ENCODE measurements around the gene TM9SF1.
A peak's percentile ranks its signal among the peaks of the same experiment; 100 is the strongest.
"Not testable (repeated sequence)": the region's sequence is repeated elsewhere in the genome, so short reads cannot be mapped to it uniquely, and the experiment has no call there.

The TM9SF1 gene

DNA sequence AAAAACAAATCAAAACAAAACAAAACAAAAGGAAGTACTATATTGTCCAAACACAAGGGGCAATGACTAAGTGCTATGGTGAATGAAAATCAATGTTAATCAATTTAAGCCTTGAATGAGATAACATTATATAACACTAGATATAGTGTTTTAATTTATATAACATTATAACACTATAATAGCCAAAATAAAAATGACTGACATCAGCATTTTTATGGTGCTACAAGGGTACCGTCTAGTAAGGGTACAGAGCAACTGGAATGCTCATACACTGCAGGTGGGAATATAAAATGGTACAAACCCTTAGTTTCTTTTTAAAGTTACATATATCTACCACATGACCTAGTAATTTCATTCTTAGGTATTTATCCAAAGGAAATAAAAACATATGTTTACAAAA is 31.2 kb upstream of the TM9SF1 start:
- no peak for DNase-seq

DNA sequence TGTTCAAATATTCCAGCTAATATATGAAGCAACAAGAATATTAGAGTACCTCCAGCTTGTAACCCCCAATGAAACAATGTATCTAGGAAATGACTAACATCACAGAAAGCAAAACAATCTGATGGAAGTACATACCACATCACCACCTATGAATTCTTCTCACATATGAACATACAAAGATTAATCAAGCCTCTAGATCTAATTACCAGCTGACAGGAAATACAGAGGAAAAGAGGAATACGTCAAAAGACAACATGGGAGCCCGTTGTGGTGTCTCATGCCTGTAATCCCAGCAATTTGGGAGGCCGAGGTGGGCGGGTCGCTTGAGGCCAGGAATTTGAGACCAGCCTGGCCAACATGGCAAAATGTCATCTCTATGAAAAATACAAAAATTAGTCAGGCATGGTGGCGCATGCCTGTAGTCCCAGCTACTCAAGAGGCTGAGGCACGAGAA is 29.4 kb upstream of the TM9SF1 start:
- peak; percentile 83 for DNase-seq

DNA sequence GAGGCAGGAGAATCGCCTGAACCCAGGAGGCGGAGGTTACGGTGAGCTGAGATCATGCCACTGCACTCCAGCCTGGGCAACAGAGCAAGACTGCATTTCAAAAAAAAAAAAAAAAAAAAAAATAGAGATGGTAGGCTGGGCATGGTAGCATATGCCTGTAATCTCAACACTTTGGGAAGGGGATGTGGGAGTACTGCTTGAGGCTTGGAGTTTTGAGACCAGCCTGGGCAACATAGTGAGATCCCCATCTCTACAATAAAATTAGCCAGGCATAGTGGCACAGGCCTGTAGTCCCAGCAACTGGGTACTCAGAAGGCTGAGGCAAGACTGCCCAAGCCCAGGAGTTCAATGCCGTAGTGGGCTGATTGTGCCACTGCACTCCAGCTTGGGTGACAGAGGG is 27.7 kb upstream of the TM9SF1 start:
- DNase-seq, result not testable (repeated sequence)

DNA sequence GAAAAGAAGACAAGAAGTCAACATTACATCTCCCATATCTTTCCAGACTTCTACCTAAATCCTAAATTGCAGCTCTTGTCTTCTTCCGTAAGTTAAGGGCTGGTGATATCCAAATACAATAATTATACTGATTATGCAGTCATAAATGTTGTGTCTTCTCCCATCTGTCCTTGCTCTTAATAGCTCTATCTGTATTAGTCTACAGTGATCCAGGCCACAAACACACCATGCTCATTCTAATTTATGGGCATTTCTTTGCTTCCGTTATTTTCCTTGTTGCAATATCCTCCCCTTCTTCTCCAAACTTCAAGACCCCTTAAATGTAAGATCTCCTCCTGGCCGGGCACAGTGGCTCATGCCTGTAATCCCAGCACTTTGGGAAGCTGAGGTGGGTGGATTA is 24.3 kb upstream of the TM9SF1 start:
- no peak for DNase-seq

DNA sequence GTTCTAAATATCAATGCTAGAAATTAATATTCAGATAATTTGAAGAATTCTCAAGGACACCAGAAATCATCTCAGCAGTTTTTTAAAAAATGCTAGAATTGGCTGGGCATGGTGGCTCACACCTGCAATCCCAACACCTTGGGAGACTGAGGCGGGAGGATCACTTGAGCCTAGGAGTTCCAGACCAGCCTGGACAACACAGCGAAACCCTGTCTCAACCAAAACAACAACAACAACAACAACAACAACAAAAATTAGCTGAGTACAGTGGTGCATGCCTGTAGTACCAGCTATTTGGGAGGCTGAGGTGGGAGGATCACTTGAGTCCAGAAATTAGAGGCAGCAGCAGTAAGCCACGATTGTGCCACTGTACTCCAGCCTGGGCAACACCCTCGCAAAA is 23.8 kb upstream of the TM9SF1 start:
- no peak for DNase-seq

DNA sequence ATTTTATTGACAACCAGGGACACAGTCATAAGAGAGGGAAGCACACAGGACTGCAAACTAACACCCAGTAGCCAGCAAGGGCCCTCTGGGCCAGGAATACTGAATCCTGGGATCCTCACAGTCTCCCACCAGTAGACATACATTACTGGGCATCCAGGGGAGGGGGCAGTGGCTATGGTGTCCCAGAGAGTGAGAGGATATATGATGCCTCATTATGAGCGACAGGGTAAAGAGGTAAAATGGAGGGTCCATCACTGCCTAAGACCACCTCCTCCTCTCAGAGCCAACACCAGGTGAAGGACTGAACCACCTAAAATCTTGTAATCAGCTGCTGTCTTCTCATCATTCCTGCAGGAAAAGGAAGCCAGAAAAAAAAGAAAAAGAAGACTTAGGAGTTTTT is 21.6 kb upstream of the TM9SF1 start:
- not testable (repeated sequence) for DNase-seq

DNA sequence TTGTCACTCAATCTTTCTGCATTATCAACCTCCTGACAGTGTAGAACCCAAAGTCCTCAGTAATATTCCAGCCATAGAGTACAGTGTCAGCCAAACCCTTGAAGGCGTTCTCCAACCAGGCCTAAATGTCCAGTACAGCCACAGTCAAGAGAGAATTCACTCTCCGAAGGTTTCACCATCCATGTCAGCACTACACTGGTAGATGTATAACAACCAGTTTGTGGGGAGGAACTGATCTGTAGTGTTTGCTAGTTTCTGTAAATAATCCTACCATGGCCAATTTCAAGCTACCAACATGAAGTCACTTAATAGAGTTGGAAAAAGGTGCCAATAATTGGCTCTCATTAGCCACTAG is 21.1 kb upstream of the TM9SF1 start:
- no peak for DNase-seq

DNA sequence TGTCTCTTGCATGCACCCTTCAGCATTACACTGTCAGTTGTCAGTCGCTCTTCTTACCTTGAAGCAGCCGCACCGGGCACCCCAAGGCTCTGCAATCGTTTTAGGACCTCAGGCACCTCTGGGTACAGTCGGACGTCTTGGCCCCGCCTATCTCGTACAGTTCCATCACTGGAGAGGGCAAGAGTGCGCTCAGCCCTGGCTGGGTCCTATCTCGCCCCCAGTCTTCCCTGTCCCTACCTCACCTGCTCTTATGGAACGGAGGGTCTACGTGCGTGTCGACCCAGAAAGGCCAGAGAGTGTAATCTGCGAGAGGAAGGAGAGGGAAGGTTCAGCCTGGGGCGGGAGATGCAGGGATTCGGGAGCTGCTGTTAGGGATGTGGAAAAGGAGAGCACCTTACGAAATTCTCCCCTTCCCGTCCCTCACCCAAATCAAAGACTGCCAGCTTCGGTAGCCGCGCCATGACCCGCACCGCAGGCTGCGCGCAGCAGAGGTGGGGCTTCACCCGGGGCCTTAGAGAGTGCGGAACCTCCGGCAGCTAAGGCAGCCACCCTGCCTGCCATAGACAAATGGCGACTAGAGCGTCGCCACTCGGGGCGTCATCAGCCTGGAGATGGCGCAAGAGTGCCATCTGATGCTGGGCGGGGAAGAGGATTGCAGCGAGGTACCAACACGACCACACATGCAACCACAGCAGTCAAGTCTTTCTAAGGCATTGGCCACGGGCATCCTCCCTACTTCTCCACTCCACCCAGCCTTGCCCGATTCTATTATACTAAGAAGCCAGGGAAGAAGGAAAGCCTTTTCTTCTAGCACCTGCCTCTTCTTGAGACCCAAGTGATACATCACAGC is 20.5 kb upstream of the TM9SF1 start, which contains the start of gene MDP1:
MDP1 (minus strand) TSS at position 572 of the 850 bp plus-strand sequence; CDS start at position 461, 111 bp downstream.
- peak; percentile 86 for DNase-seq

DNA sequence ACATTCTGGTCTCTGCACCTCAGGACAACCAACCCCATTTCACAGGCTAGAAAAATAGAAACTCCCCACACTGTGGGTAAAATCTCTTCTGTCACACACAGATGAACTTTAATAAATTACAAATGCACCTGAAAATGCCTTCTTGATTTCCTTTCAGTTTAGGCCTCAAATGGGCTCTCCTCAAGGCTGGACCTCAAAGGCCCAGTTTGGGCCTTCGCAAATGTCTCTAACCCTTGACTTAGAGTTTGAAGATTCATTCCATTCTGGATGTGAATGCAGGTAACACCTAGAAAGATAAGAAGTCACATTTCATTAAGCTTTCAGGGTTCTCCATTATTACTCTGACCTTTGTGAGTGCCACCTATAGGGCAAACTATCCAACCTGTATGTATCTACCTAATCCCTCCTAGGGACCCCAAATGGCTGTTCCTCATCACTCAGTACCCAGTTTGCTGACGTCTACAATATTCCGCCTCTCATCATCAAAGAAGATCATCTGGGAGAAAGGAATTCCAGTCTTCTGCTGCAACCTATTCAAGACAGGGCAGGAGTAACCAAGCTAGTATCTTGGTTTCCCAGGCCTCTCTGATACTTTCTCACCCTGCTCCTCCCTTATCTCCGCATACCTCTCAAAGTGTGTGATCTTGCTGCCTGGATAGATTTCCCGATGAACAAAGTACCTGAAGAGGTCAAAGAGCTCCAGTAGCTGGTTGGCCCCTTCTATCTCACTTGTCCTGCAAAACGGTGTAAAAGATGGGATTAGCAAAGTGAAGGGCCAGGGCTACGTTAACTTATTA is 18.8 kb upstream of the TM9SF1 start:
- DNase-seq, result no peak

DNA sequence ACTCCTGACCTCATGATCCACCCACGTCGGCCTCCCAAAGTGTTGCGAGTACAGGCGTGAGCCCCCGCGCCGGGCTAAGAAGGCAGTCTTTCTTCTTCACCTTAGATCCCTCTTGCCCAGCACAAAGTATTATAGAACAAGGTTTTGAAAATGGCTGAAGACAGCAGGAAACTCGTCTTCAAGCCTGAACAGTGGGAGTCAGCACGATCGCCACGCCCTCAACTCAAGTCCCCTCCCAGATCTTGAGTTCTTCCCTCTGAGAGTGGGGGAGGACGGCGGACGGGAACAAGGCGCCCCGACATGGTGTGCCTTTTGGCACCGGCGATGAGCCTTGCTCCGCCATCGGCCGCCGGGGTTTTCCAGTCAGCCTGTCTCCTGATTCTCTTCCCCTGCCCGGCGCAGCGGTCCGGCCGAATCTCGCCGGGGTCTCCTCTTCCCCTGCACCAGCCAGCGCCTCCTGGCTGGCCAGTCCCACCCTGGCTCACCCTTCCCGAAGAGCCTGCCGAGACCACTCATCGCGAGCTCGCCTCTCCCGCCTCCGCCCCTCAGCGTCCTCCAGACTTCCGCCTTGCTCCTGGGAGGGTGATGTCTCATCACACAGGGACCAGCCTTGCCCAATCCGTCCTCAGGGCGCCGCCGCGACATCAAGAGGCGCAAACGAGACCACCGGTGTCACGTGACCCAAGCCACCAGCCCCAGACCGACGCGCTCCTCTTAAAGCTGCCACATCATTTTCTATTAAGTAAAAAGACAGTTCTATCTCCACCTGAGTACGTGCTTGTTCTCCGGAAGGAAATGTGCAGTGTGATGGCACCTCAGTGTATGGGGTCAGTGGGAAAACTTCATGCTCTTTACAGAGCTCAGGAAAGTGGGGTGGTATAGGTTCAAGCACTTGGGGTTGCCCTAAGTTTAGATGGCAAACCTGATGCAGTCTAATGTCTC is 18.0 kb upstream of the TM9SF1 start, which contains the start of gene CHMP4A:
CHMP4A (minus strand) TSS at position 565 of the 942 bp plus-strand sequence; CDS start at position 516, 49 bp downstream.
- DNase-seq, result peak; percentile 99

DNA sequence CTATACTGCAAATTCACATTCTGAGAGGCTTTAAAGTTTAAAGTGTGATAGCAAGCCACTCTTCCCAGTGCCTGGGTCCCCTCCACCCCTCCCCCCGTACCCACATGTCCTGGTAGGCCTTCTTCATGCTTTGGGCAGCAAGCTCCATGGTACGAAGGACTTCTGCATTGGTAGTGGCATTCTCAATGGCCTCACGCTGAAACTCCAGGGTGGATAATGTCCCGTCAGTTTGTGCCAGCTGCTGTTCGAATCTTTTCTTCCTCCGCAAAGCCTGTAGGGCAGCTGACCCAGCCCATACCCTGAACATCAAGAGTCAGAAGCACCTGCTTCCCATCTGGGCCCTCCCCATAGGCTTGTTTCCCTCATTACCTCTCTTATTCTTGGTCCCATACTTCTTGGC is 16.1 kb upstream of the TM9SF1 start:
- no peak for DNase-seq

DNA sequence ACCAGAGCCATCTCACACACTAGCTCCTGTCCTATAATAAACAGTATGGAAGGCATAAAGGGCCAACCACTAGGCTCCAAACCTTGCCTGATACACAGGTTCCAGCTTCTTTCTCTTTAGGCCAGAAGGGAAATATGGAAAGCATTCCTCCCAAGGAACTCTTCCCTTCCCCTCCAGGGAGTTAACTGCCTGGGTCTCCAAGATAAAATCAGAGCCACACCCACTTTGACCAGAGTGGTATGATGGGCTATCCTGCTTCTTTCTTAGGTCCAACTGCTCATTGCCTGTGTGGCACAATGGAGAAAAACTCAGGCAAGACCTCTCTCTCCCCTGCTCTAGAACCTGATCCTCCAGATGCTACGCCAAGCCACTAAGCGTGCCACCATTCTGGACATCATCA is 12.4 kb upstream of the TM9SF1 start:
- no peak for DNase-seq

DNA sequence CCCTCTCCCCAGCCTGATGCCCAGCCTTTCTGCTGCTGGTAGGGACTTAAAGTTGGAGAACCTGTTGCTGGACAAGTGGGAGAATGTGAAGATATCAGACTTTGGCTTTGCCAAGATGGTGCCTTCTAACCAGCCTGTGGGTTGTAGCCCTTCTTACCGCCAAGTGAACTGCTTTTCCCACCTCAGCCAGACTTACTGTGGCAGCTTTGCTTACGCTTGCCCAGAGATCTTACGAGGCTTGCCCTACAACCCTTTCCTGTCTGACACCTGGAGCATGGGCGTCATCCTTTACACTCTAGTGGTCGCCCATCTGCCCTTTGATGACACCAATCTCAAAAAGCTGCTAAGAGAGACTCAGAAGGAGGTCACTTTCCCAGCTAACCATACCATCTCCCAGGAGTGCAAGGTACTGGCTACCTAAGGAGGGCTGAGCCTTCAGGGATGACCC is 11.9 kb upstream of the TM9SF1 start:
- DNase-seq, result no peak

DNA sequence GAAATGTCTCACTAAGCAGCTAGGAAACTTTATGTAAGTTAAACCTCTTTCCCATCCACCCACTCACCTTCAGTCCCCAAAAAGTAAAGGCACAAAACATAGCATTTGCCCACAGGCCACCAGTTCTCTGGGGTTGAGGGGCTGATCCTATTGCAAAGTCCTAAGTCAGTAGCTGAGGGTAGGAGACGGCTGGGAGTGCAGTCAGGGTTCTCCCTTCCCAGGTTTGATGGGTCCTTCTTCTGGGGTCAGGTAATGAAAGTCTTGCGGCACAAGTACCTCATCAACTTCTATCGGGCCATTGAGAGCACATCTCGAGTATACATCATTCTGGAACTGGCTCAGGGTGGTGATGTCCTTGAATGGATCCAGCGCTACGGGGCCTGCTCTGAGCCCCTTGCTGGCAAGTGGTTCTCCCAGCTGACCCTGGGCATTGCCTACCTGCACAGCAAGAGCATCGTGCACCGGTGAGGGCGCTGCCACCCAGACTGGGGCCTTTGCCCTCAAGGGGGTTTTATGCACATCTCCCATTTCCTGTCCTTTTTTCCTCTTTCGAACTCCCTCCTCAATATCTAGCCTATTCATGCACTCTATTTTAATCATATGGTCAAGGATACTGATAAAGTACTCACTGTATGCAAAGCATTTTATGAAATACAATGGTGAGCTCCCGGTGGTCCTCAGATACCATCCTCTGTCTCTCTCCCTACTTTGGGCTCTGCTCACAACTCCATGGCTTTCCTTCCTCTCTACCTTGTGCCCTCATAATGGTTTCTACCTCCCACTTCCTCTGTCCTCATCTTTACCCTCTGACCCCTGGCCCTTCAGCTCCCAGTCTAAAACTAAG is 11.2 kb upstream of the TM9SF1 start:
- DNase-seq, result no peak

DNA sequence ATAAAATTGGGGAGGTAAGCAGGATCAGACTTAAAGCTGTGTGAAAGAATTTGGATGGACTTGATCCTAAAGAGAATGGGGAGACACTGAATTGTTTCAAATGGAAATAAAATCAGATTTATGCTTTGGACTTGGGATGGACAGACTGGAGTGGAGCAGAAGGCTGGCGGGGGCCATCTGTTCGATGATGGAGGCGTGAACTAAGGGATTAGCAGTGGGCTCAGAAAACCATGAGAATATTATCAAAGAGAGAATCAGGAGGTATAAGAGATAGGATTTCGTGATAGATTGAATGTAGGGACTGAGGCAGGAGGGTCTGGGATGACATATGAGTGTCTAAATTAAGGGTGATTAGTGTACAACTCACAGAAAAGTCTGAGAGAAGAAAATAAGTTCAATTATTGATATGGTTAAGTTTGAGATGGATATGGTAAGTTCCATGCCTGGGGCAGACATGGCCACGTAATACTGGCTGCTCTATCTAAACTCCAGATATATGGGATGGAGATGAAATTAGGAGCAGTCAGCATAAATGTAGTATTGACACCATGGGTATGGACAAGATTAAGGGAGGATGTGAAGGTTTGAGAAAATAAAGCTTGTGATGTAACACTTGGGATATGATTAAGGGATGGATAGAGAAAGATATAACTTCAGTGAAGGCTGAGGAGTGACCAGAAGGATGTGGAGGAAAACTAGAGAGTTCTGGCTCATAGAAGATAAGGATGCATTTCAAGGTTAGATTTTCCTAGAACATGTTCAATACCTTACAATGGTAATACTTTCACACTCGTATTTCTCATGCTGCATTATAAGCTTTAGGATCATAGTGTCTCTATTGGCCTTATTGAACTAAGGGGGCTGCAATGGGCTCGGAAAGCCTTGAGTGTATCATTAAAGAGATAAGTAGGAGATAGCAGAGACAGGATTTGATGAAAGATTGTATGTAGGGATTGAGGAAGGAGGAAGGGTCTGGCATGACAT is 9.2 kb upstream of the TM9SF1 start:
- no peak for DNase-seq

DNA sequence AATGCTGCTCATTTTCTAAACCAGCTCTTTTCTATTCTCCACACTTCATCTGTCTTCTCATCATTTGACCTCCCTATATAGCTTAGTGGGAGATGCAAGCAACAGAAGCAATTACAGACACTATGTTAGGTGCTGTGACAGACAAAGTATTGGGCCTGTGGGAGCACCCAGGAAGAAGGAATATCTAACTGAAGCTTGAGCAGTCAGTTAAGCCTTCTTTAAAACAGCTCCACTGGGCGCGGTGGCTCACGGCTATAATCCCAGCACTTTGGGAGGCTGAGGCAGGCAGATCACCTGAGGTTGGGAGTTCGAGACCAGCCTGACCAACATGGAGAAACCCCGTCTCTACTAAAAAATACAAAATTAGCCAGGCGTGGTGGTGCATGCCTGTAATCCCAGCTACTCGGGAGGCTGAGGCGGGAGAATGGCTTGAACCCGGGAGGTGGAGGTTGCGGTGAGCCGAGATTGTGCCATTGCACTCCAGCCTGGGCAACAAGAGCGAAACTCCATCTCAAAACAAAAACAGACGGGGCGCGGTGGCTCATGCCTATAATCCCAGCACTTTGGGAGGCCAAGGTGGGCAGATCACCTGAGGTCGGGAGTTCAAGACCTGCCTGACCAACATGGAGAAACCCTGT is 8.1 kb upstream of the TM9SF1 start:
- DNase-seq, result not testable (repeated sequence)

DNA sequence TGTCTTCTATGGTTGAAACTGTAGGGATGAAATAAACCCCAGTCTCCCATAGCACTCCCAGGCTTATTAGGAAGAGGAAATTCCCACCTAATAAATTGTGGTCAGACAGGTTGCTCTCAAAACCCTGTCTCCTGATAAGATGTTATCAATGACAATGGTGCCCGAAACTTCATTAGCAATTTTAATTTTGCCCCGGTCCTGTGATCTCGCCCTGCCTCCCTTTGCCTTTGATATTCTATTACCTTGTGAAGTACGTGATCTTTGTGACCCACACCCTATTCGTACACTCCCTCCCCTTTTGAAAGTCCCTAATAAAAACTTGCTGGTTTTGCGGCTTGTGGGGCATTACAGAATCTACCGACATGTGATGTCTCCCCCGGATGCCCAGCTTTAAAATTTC is 7.3 kb upstream of the TM9SF1 start:
- not testable (repeated sequence) for DNase-seq

DNA sequence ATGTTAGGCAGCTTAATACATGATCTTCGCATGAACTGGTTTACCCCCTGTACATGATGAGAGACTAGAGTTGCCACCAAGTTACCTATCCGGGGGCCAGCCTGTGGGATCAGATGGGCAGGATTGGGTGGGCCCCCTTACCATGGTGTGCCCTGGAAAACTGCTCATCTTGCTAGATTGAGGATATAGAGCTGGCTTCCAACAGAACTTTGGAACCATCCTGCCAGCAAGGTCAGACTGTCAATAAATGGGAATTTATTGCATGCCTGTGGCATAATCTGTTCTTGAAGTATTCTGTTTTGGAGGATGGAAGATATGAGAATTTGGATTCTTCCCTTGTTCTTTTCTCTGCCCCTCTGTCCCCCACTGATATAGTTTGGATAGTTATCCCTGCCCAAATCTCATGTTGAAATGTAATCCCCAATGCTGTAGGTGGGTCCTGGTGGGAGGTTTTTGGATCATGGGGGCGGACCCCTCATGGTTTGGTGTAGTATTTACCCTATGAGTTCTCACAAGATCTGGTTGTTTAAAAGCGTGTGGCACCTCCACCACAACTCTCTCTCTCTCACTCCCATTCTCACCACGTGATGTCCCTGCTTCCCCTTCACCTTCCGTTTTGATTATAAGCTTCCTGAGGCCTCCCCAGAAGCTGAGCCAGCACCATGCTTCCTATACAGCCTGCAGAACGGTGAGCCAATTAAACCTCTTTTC is 3.7 kb upstream of the TM9SF1 start:
- no peak for DNase-seq

DNA sequence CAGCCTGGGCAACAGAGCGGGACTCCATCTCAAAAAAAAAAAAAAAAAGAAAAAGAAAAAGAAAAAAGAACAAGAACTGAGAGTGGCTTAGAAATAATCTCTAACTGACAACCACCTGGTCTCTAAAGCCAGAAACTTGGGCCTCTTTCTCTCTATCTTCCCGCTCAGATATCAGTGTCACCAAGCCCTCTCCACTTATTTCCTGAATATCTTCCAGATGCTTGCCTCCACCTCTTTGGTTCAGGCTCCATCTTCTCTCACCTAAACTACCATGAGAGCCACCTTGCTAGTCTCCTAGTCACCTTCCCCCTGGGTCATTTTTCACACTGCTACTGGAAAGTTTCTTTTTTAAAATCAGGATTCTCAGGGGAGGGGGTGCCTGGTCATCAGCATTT is 1.8 kb upstream of the TM9SF1 start:
- no peak for DNase-seq

Data from fibroblast of skin of back (primary cell).